ENCODE measurements around the gene ITPR2.

DNA sequence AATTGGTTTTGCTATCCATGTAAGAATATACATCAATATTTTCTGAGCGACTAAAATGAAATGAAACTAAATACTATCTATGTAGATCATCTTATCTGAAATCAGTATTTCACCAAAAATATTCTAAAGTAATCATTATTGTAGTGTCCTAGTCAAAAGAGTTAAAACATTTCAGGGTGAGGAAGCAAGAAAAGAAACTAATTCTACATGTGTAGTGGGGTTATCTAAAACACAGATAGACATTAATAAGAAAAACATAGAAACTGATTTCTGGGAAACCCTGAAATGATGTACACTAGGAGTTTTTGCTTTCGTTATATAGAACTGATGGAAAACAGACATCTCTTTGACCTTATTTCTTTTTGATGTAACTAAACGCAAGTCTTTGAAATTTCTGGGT is 379.7 kb downstream of the ITPR2 start:
- TF ChIP-seq POLR2A (IDR thresholded peaks at IDR 0.05) (no peak), CTCF (IDR thresholded peaks at IDR 0.05) (no peak)

Data from Peyer's patch (tissue), 4 donors.